SK-N-SH (cell line): ENCODE measurements around the gene CFAP70.

Experiments
- CTCF ChIP-seq: fragments of 200-600 bp; sonication (generic); IDR thresholded peaks from 2 replicates; pipeline ENCODE4 v1.6.1; 2017; ENCODE audit warnings: antibody characterized with exemption, mild to moderate bottlenecking, moderate library complexity
- EP300 ChIP-seq, 2 experiments: IDR thresholded peaks; 2 replicates each; pipeline versions ENCODE4 v1.4.0 to v1.6.1; 2012; ENCODE audit warnings: borderline replicate concordance in 1 of 2, low read depth in 1 of 2, low read length in 1 of 2
- GABPA ChIP-seq: IDR thresholded peaks from 2 replicates; pipeline ENCODE4 v1.4.0; 2012; ENCODE audit warnings: low read depth, mild to moderate bottlenecking
- JUND ChIP-seq: IDR thresholded peaks from 2 replicates; pipeline ENCODE4 v1.4.0; 2012
- MAX ChIP-seq: IDR thresholded peaks from 2 replicates; pipeline ENCODE4 v1.4.0; 2012; ENCODE audit warnings: low read depth
- RAD21 ChIP-seq: IDR thresholded peaks from 2 replicates; pipeline ENCODE4 v1.6.1; 2012; ENCODE audit warnings: mild to moderate bottlenecking, low read length
- RCOR1 ChIP-seq: fragments of 150-350 bp; IDR thresholded peaks from 2 replicates; pipeline ENCODE4 v1.6.1; 2017; ENCODE audit warnings: antibody characterized with exemption, low read length
- REST ChIP-seq: IDR thresholded peaks from 2 replicates; pipeline ENCODE4 v1.6.1; 2012; ENCODE audit warnings: mild to moderate bottlenecking, low read depth, low read length, moderate library complexity
- RFX5 ChIP-seq: IDR thresholded peaks from 2 replicates; pipeline ENCODE4 v1.6.1; 2012; ENCODE audit warnings: mild to moderate bottlenecking, improper control_type of control experiment, low read length
- SIN3A ChIP-seq: IDR thresholded peaks from 2 replicates; pipeline ENCODE4 v1.6.1; 2012; ENCODE audit warnings: low read depth, mild to moderate bottlenecking, low read length, moderate library complexity, borderline replicate concordance
- YY1 ChIP-seq: IDR thresholded peaks from 2 replicates; pipeline ENCODE4 v1.4.0; 2012; ENCODE audit warnings: low read depth, mild to moderate bottlenecking
- ZBTB33 ChIP-seq: IDR thresholded peaks from 2 replicates; pipeline ENCODE4 v1.4.0; 2012; ENCODE audit warnings: low read depth, borderline replicate concordance

GRCh38 chr10:73289958-73290357 is 68.7 kb downstream of the CFAP70 start:
- TF ChIP-seq CTCF, result no peak
- no peak for TF ChIP-seq EP300 (IDR thresholded peaks at IDR 0.05; ENCODE audit: borderline replicate concordance in 1 of 2, low read depth in 1 of 2, low read length in 1 of 2)
- no peak for TF ChIP-seq ZBTB33
- TF ChIP-seq RCOR1, result no peak
- TF ChIP-seq RFX5, result no peak
- no peak for TF ChIP-seq RAD21
- TF ChIP-seq SIN3A, result no peak
- no peak for TF ChIP-seq MAX
- no peak for TF ChIP-seq YY1
- no peak for TF ChIP-seq REST
- TF ChIP-seq GABPA, result no peak
- TF ChIP-seq JUND, result no peak
